Chondrocyte (in vitro differentiated cells): ENCODE results near the gene CATSPERD. TPM values are rescaled to one million over a fixed set of nuclear protein-coding genes. Genes with fewer than 3 reads are reported as not detected.

Experiments
- DNase-seq: peaks from one replicate; pipeline ENCODE4 v3.0.0; 2021; ENCODE audit warnings: mixed read lengths, low spot score
- H3K27ac Mint-ChIP-seq: one replicate; pipeline ENCODE4 v1.8.0; 2021; ENCODE audit warnings: mild to moderate bottlenecking, moderate library complexity, mixed read lengths; ENCODE audit not compliant: unreplicated experiment
- H3K27me3 Mint-ChIP-seq: 2 replicates; pipeline ENCODE4 v1.8.0; 2021; ENCODE audit warnings: low read depth, mixed read lengths
- H3K36me3 Mint-ChIP-seq: 2 replicates; pipeline ENCODE4 v1.8.0; 2021; ENCODE audit warnings: low read depth, mixed read lengths
- H3K4me1 Mint-ChIP-seq: 2 replicates; pipeline ENCODE4 v1.8.0; 2021; ENCODE audit warnings: low read depth, mild to moderate bottlenecking, mixed read lengths
- H3K4me3 Mint-ChIP-seq: one replicate; pipeline ENCODE4 v1.8.0; 2021; ENCODE audit warnings: mild to moderate bottlenecking, moderate library complexity, mixed read lengths; ENCODE audit not compliant: unreplicated experiment
- H3K9me3 Mint-ChIP-seq: 2 replicates; pipeline ENCODE4 v1.8.0; 2021; ENCODE audit warnings: low read depth, mixed read lengths
- total RNA-seq: library from RNA; stranded (reverse); gene quantifications from 3 replicates; pipeline ENCODE4 v1.2.1, GENCODE V29; 2021
- TF ChIP-seq, protein P1 (sequence below): fragments of 200-600 bp; sonication (generic); IDR thresholded peaks from 2 replicates; pipeline ENCODE4 v1.5.0; 2021; ENCODE audit warnings: antibody characterized with exemption, mild to moderate bottlenecking, moderate library complexity

Gene CATSPERD
- total RNA-seq, 1 donor from 2014 or later = not detected

DNA sequence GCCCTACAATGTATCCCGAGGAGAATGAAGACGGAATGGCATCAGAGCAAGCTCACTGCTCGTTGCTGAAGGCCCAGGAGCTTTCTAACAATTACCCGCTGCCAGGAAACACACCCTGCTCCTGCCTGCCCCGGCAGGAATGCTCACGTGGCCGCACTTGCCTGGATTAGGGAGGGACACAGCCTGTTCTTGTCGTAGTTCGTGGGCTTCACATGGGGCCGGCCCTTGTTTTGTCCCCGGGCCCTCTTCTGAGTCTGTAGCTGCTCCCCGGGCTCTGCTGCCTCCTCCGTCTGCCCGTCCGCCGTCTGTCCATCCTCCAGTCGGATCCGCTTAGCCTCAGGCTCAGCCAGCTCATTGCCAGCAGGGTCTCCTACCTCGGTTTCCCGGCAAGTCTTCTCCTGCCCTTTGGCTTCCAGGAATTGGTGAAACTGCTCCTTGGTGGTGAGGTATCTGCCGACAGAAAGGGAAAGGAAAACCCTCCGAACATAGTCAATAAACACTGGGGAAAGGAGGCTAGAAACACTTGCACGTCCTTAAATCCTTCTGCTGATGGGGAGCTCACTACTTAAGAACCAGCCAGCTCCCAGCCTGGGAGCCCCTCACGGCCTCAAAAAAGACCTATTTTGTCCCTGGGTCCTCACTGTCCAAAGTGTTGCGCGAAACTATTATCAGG, 69.6 kb downstream of the CATSPERD start:
- H3K9me3 Mint-ChIP-seq = no peaks in the 10 kb centered on the region
- H3K4me1 Mint-ChIP-seq = peaks cover 10% of the 10 kb centered on the region
- H3K4me3 Mint-ChIP-seq = peak overlapping the region; percentile 96
- H3K27ac Mint-ChIP-seq = peak overlapping the region; percentile 99
- H3K36me3 Mint-ChIP-seq = peaks cover 16% of the 10 kb centered on the region
- no peaks in the 10 kb centered on the region for H3K27me3 Mint-ChIP-seq
- DNase-seq = no peak
- TF ChIP-seq, protein P1, sequence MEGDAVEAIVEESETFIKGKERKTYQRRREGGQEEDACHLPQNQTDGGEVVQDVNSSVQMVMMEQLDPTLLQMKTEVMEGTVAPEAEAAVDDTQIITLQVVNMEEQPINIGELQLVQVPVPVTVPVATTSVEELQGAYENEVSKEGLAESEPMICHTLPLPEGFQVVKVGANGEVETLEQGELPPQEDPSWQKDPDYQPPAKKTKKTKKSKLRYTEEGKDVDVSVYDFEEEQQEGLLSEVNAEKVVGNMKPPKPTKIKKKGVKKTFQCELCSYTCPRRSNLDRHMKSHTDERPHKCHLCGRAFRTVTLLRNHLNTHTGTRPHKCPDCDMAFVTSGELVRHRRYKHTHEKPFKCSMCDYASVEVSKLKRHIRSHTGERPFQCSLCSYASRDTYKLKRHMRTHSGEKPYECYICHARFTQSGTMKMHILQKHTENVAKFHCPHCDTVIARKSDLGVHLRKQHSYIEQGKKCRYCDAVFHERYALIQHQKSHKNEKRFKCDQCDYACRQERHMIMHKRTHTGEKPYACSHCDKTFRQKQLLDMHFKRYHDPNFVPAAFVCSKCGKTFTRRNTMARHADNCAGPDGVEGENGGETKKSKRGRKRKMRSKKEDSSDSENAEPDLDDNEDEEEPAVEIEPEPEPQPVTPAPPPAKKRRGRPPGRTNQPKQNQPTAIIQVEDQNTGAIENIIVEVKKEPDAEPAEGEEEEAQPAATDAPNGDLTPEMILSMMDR = no peak

DNA sequence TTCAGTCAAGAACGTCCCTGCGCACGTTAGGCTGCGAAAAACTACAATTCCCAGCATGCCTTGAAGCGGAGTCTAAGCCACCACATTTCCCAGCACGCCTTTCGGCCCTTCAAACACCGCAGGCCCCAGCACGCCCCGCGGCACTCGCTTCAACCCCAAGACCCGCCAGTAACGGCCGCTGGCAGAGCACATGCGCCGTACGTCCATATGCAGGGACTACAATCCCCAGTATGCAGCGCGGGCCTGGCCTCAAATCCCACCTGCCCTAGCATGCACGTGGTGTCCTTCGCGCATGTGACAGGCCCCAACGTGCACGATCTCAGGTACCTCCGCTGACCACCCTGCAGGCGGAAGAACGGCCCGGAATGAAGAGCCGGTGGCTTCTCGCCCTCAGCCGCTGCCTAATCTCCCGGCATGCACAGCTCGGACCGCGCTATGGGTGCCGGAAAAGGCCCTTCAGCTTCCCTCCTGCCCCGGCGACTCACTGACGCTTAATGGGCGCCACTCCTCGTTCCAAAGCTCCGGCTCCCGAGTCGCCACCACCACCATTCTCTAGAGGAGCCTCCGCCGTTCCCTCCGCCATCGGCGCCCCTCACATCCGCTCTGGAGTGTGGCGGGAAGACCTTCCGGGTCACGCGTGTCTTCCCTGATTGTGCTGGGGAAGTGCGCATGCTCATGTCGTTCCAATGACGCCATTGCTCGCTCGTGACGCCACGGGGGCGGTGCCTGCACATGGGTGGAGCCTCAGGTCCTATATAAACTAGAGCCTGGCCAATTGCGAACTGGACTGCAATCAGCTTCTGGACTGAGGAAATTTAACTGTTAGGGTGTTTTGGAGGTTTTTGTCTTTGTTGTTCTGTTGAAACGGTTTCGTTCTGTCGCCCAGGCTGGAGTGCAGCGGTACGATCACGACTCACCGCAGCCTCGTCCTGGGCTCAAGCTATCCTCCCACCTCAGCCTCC, 70.4 kb downstream of the CATSPERD start, which contains the start of gene DUS3L:
TSS of gene DUS3L (minus strand) at position 605 of the 962 bp plus-strand sequence. CDS start at position 583, 22 bp downstream.
- DNase-seq = no peak
- Mint-ChIP-seq H3K4me3 (peak within 1 kb of the TSS; percentile 96), H3K4me1 (peaks cover 10% of the 10 kb centered on the region), H3K27ac (peak within 1 kb of the TSS; percentile 99), H3K36me3 (peaks cover 16% of the 10 kb centered on the region), H3K27me3 (no peaks in the 10 kb centered on the region), H3K9me3 (no peaks in the 10 kb centered on the region)
- TF ChIP-seq, protein P1 = no peak

DNA sequence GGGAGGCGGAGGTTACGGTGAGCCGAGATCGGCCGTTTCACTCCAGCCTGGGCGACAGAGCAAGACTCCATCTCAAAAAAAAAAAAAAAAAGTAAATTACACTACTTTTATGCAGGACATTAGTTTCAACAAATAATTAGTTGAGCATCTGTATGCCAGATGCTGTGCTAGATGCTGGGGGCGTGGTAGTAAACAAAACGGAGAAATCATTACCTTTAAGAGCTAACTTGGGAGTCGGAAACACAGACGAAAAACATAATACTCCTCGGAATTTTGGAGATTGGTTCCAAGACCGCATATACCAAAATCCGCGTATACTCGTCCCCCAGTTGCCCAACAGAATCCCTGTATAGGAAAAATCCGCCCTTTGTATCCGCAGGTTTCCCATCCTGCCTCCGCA, 71.8 kb downstream of the CATSPERD start:
- TF ChIP-seq, protein P1 = no peak
- Mint-ChIP-seq H3K27ac (no peak overlapping the region), H3K4me1 (peaks cover 10% of the 10 kb centered on the region), H3K27me3 (no peaks in the 10 kb centered on the region), H3K36me3 (peaks cover 9% of the 10 kb centered on the region), H3K4me3 (no peak overlapping the region), H3K9me3 (no peaks in the 10 kb centered on the region)
- no peak for DNase-seq

DNA sequence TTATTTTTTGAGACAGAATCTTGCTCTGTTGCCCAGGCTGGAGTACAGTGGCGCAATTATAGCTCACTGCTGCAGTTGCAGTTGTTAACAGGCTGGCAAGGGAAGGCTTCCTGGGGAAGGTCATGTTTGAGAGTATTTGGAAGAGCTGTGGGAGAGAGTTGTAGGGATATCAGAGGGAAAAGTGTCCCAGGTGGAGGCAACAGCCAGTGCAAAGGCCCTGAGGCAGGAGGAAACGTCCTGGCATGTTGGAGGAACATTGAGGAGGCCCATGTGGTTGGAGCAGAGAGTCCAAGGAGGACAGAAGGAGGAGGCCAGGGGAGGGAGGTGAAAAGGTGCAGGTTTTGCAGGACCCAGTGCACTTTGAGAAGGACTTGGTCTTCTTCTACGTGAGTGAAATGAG, 72.8 kb downstream of the CATSPERD start:
- Mint-ChIP-seq H3K4me1 (peaks cover 10% of the 10 kb centered on the region), H3K27ac (no peak overlapping the region), H3K9me3 (no peaks in the 10 kb centered on the region), H3K36me3 (peaks cover 7% of the 10 kb centered on the region), H3K27me3 (no peaks in the 10 kb centered on the region), H3K4me3 (no peak overlapping the region)
- TF ChIP-seq, protein P1 = no peak
- DNase-seq = no peak

DNA sequence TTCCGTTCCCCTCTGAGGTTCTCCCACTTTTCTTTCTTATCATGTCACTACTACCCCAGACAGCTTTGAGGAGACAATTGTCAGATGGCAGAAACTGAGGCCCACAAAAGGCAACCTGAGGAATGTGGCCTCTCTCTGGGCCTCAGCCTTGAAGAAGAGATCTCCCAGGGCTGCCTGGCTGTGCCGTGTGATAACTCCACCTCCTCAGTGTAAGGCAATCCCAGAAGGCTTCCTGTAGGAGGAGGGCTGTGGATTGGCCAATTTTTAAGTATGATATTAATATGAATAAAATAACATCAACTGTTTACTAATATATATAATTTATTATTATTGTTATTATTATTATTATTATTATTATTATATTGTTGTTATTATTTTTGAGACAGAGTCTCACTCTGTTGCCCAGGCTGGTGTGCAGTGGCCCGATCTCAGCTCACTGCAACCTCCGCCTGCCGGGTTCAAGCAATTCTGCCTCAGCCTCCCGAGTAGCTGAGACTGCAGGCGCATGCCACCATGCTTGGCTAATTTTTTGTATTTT, 75.0 kb downstream of the CATSPERD start:
- Mint-ChIP-seq H3K36me3 (peaks cover under 1% of the 10 kb centered on the region), H3K4me3 (no peak overlapping the region), H3K27me3 (no peaks in the 10 kb centered on the region), H3K27ac (no peak overlapping the region), H3K4me1 (peaks cover 4% of the 10 kb centered on the region), H3K9me3 (no peaks in the 10 kb centered on the region)
- TF ChIP-seq, protein P1 = no peak
- DNase-seq = no peak
